HG03039 (cell line): Measurements from ENCODE around the gene LRRC27.
"Not testable (repeated sequence)": the region's sequence is repeated elsewhere in the genome, so short reads cannot be mapped to it uniquely, and the experiment has no call there.

Experiments used
- ATAC-seq: cut with Tn5 transposase; IDR thresholded peaks from one replicate; pipeline ENCODE4 v1.9.1; 2021; ENCODE audit warnings: mild to moderate bottlenecking, moderate library complexity; ENCODE audit not compliant: unreplicated experiment

Gene LRRC27

GRCh38 chr10:132331601-132332432 lies at the start of gene LRRC27:
Gene LRRC27 (plus strand): TSS chr10:132332193. CDS start chr10:132333525, 1,332 bp downstream.
- peak; percentile 69 for ATAC-seq

GRCh38 chr10:132282667-132283603 lies 49.1 kb upstream of the LRRC27 start:
- ATAC-seq, result no peak

- ATAC-seq, result no peak
Observed at GRCh38 chr10:132283604-132284382, 48.2 kb upstream of the LRRC27 start.

GRCh38 chr10:132289439-132289838 lies 42.6 kb upstream of the LRRC27 start:
- ATAC-seq, result no peak

- ATAC-seq, result no peak
Observed at GRCh38 chr10:132290631-132291030, 41.4 kb upstream of the LRRC27 start.

GRCh38 chr10:132291826-132292225 lies 40.2 kb upstream of the LRRC27 start:
- ATAC-seq, result no peak

- ATAC-seq, result no peak
Observed at GRCh38 chr10:132292287-132293200, 39.4 kb upstream of the LRRC27 start.

- no peak for ATAC-seq
Observed at GRCh38 chr10:132293201-132293812, 38.7 kb upstream of the LRRC27 start.

- ATAC-seq, result no peak
Observed at GRCh38 chr10:132293813-132294520, 38.0 kb upstream of the LRRC27 start.

- ATAC-seq, result no peak
Observed at GRCh38 chr10:132294561-132295318, 37.3 kb upstream of the LRRC27 start.

- not testable (repeated sequence) for ATAC-seq
Observed at GRCh38 chr10:132295481-132295880, 36.5 kb upstream of the LRRC27 start.

GRCh38 chr10:132296666-132297443 lies 35.1 kb upstream of the LRRC27 start:
- ATAC-seq, result no peak

GRCh38 chr10:132297526-132297925 lies 34.5 kb upstream of the LRRC27 start:
- ATAC-seq, result no peak

- no peak for ATAC-seq
Observed at GRCh38 chr10:132298038-132298881, 33.7 kb upstream of the LRRC27 start.

GRCh38 chr10:132299371-132300336 lies 32.3 kb upstream of the LRRC27 start:
- no peak for ATAC-seq
